ENCODE measurements around the gene ASTN2.

The ASTN2 gene

GRCh38 chr9:117135501-117136098, 279.3 kb downstream of the ASTN2 start:
- no peaks in the 10 kb centered on the region for H3K36me3 ChIP-seq (replicated peaks in 1 of 2; ENCODE audit: control insufficient read depth in 2 of 2, insufficient read depth in 2 of 2, low read length in 2 of 2)
- H3K9me3 ChIP-seq (replicated peaks in 1 of 2; ENCODE audit: control insufficient read depth in 2 of 2, insufficient read depth in 1 of 2, low read depth in 1 of 2, low read length in 2 of 2): peaks cover 0 to 2% of the 10 kb centered on the region in 2 donors
- H2BK5ac ChIP-seq (ENCODE audit: low read length): no peak overlapping the region
- H2BK120ac ChIP-seq (ENCODE audit: low read depth, low read length): no peak overlapping the region
- no peak overlapping the region for H4K8ac ChIP-seq (ENCODE audit: low read depth, low read length)
- H2BK12ac ChIP-seq (ENCODE audit: low read length): no peak overlapping the region
- no peak overlapping the region for H3K14ac ChIP-seq (ENCODE audit: low read length)
- no peaks in the 10 kb centered on the region for H3K4me1 ChIP-seq (ENCODE audit: control insufficient read depth in 2 of 2, insufficient read depth in 1 of 2, low read depth in 1 of 2, low read length in 2 of 2)
- H3K27me3 ChIP-seq (ENCODE audit: control insufficient read depth in 3 of 3, insufficient read depth in 3 of 3, low read depth in 1 of 3, low read length in 3 of 3): no peaks in the 10 kb centered on the region
- no peaks in the 10 kb centered on the region for H3K79me1 ChIP-seq (ENCODE audit: low read depth, low read length)
- no CpG with 5 or more reads among the region's 5 CpGs for WGBS, 2 donors (ENCODE audit: extremely low coverage in 2 of 2, insufficient read length in 2 of 2, insufficient replicate concordance in 1 of 2)
- no peak overlapping the region for H3K4ac ChIP-seq (ENCODE audit: low read length)
- no peak overlapping the region for H2AFZ ChIP-seq (ENCODE audit: low read length)
- no peak overlapping the region for H3K4me3 ChIP-seq (ENCODE audit: low read length in 2 of 2)
- H2BK15ac ChIP-seq (ENCODE audit: low read length): no peak overlapping the region
- H3K18ac ChIP-seq (ENCODE audit: low read length): no peak overlapping the region
- no peak overlapping the region for H2AK5ac ChIP-seq (ENCODE audit: low read depth, low read length)
- H4K91ac ChIP-seq (ENCODE audit: low read depth, low read length, poor library complexity): no peak overlapping the region
- H3K9ac ChIP-seq (ENCODE audit: low read depth, low read length, poor library complexity): peak overlapping the region; percentile 33
- no peak overlapping the region for H3K27ac ChIP-seq (replicated peaks; ENCODE audit: low read length)
- DNase-seq (ENCODE audit: low spot score): no peak
- no peak overlapping the region for H3K23ac ChIP-seq (ENCODE audit: low read depth, low read length, poor library complexity)
- no peak overlapping the region for H3K4me2 ChIP-seq (ENCODE audit: insufficient read depth, low read length, poor library complexity, severe bottlenecking)

GRCh38 chr9:117134826-117135500, 279.9 kb downstream of the ASTN2 start:
- Histone ChIP-seq H3K4ac (ENCODE audit: low read length) (no peak overlapping the region), H3K27ac (replicated peaks; ENCODE audit: low read length) (no peak overlapping the region), H3K23ac (ENCODE audit: low read depth, low read length, poor library complexity) (no peak overlapping the region), H3K36me3 (replicated peaks in 1 of 2; ENCODE audit: control insufficient read depth in 2 of 2, insufficient read depth in 2 of 2, low read length in 2 of 2) (no peaks in the 10 kb centered on the region), H2AFZ (ENCODE audit: low read length) (no peak overlapping the region), H3K14ac (ENCODE audit: low read length) (no peak overlapping the region), H4K8ac (ENCODE audit: low read depth, low read length) (no peak overlapping the region), H3K9me3 (replicated peaks in 1 of 2; ENCODE audit: control insufficient read depth in 2 of 2, insufficient read depth in 1 of 2, low read depth in 1 of 2, low read length in 2 of 2) (peaks cover 0 to 2% of the 10 kb centered on the region in 2 donors), H3K4me2 (ENCODE audit: insufficient read depth, low read length, poor library complexity, severe bottlenecking) (no peak overlapping the region), H2AK5ac (ENCODE audit: low read depth, low read length) (no peak overlapping the region), H2BK5ac (ENCODE audit: low read length) (no peak overlapping the region), H3K4me1 (ENCODE audit: control insufficient read depth in 2 of 2, insufficient read depth in 1 of 2, low read depth in 1 of 2, low read length in 2 of 2) (no peaks in the 10 kb centered on the region), H2BK12ac (ENCODE audit: low read length) (no peak overlapping the region), H3K18ac (ENCODE audit: low read length) (no peak overlapping the region), H3K79me1 (ENCODE audit: low read depth, low read length) (no peaks in the 10 kb centered on the region), H3K27me3 (ENCODE audit: control insufficient read depth in 3 of 3, insufficient read depth in 3 of 3, low read depth in 1 of 3, low read length in 3 of 3) (no peaks in the 10 kb centered on the region), H2BK15ac (ENCODE audit: low read length) (no peak overlapping the region), H3K4me3 (ENCODE audit: low read length in 2 of 2) (no peak overlapping the region), H3K9ac (ENCODE audit: low read depth, low read length, poor library complexity) (no peak overlapping the region), H4K91ac (ENCODE audit: low read depth, low read length, poor library complexity) (no peak overlapping the region), H2BK120ac (ENCODE audit: low read depth, low read length) (no peak overlapping the region)
- WGBS, 2 donors (ENCODE audit: extremely low coverage in 2 of 2, insufficient read length in 2 of 2, insufficient replicate concordance in 1 of 2): 100% methylated on average over 1 of the region's 4 CpGs; no CpG with 5 or more reads in 1 of the 2 donors
- DNase-seq (ENCODE audit: low spot score): no peak

- no CpG with 5 or more reads among the region's 2 CpGs for WGBS, 2 donors (ENCODE audit: extremely low coverage in 2 of 2, insufficient read length in 2 of 2, insufficient replicate concordance in 1 of 2)
- Histone ChIP-seq H4K8ac (ENCODE audit: low read depth, low read length) (no peak overlapping the region), H2AK5ac (ENCODE audit: low read depth, low read length) (no peak overlapping the region), H3K4me1 (ENCODE audit: control insufficient read depth in 2 of 2, insufficient read depth in 1 of 2, low read depth in 1 of 2, low read length in 2 of 2) (no peaks in the 10 kb centered on the region), H2AFZ (ENCODE audit: low read length) (no peak overlapping the region), H2BK12ac (ENCODE audit: low read length) (no peak overlapping the region), H3K4me2 (ENCODE audit: insufficient read depth, low read length, poor library complexity, severe bottlenecking) (no peak overlapping the region), H3K23ac (ENCODE audit: low read depth, low read length, poor library complexity) (no peak overlapping the region), H3K27me3 (ENCODE audit: control insufficient read depth in 3 of 3, insufficient read depth in 3 of 3, low read depth in 1 of 3, low read length in 3 of 3) (no peaks in the 10 kb centered on the region), H2BK5ac (ENCODE audit: low read length) (no peak overlapping the region), H3K18ac (ENCODE audit: low read length) (no peak overlapping the region), H3K27ac (replicated peaks; ENCODE audit: low read length) (no peak overlapping the region), H3K79me1 (ENCODE audit: low read depth, low read length) (no peaks in the 10 kb centered on the region), H3K9ac (ENCODE audit: low read depth, low read length, poor library complexity) (no peak overlapping the region), H2BK15ac (ENCODE audit: low read length) (no peak overlapping the region), H3K4ac (ENCODE audit: low read length) (no peak overlapping the region), H3K14ac (ENCODE audit: low read length) (no peak overlapping the region), H3K4me3 (ENCODE audit: low read length in 2 of 2) (no peak overlapping the region), H2BK120ac (ENCODE audit: low read depth, low read length) (no peak overlapping the region), H3K9me3 (replicated peaks in 1 of 2; ENCODE audit: control insufficient read depth in 2 of 2, insufficient read depth in 1 of 2, low read depth in 1 of 2, low read length in 2 of 2) (no peaks in the 10 kb centered on the region), H3K36me3 (replicated peaks in 1 of 2; ENCODE audit: control insufficient read depth in 2 of 2, insufficient read depth in 2 of 2, low read length in 2 of 2) (no peaks in the 10 kb centered on the region), H4K91ac (ENCODE audit: low read depth, low read length, poor library complexity) (no peak overlapping the region)
- DNase-seq (ENCODE audit: low spot score): no peak
Observed at GRCh38 chr9:117126871-117127270, 288.0 kb downstream of the ASTN2 start.

- Histone ChIP-seq H2BK5ac (ENCODE audit: low read length) (no peak overlapping the region), H3K4me1 (ENCODE audit: control insufficient read depth in 2 of 2, insufficient read depth in 1 of 2, low read depth in 1 of 2, low read length in 2 of 2) (no peaks in the 10 kb centered on the region), H3K4ac (ENCODE audit: low read length) (no peak overlapping the region), H3K9ac (ENCODE audit: low read depth, low read length, poor library complexity) (no peak overlapping the region), H3K36me3 (replicated peaks in 1 of 2; ENCODE audit: control insufficient read depth in 2 of 2, insufficient read depth in 2 of 2, low read length in 2 of 2) (no peaks in the 10 kb centered on the region), H3K27ac (replicated peaks; ENCODE audit: low read length) (no peak overlapping the region), H4K91ac (ENCODE audit: low read depth, low read length, poor library complexity) (no peak overlapping the region), H3K9me3 (replicated peaks in 1 of 2; ENCODE audit: control insufficient read depth in 2 of 2, insufficient read depth in 1 of 2, low read depth in 1 of 2, low read length in 2 of 2) (no peaks in the 10 kb centered on the region), H3K4me2 (ENCODE audit: insufficient read depth, low read length, poor library complexity, severe bottlenecking) (no peak overlapping the region), H2BK120ac (ENCODE audit: low read depth, low read length) (no peak overlapping the region), H3K18ac (ENCODE audit: low read length) (no peak overlapping the region), H3K14ac (ENCODE audit: low read length) (no peak overlapping the region), H3K23ac (ENCODE audit: low read depth, low read length, poor library complexity) (no peak overlapping the region), H2BK15ac (ENCODE audit: low read length) (no peak overlapping the region), H3K27me3 (ENCODE audit: control insufficient read depth in 3 of 3, insufficient read depth in 3 of 3, low read depth in 1 of 3, low read length in 3 of 3) (no peaks in the 10 kb centered on the region), H2AK5ac (ENCODE audit: low read depth, low read length) (no peak overlapping the region), H3K79me1 (ENCODE audit: low read depth, low read length) (no peaks in the 10 kb centered on the region), H2BK12ac (ENCODE audit: low read length) (no peak overlapping the region), H4K8ac (ENCODE audit: low read depth, low read length) (no peak overlapping the region), H2AFZ (ENCODE audit: low read length) (no peak overlapping the region), H3K4me3 (ENCODE audit: low read length in 2 of 2) (no peak overlapping the region)
- WGBS, 2 donors (ENCODE audit: extremely low coverage in 2 of 2, insufficient read length in 2 of 2, insufficient replicate concordance in 1 of 2): no CpG with 5 or more reads among the region's 6 CpGs
- no peak for DNase-seq (ENCODE audit: low spot score)
Observed at GRCh38 chr9:117125531-117125930, 289.3 kb downstream of the ASTN2 start.
